ENCODE measurements around the gene KCNQ1.

DNA sequence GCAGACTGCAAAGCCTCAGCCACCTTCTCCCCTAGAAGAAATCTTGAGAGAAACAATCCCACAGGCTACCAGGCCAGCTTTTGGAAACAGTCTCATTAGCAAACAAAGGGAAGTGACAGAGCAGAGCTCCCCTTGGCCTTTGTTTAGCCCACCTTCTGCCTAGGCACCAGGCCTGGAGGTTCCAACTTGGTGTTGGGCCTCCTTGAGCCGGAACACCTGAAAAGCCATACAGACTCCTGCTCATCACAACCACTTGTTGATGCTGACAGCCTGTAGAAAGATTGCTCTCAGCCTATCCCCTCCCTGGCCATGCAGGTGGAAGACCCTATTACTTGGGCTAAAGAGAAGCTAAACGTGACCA is 228.4 kb downstream of the KCNQ1 start:
- TF ChIP-seq POLR2A (IDR thresholded peaks at IDR 0.05; ENCODE audit: borderline replicate concordance, extremely low read depth, insufficient read depth, insufficient read length) (no peak), ZFX (IDR thresholded peaks at IDR 0.05) (no peak), EZH2phosphoT487 (IDR thresholded peaks at IDR 0.05; ENCODE audit: borderline replicate concordance) (no peak), POLR2AphosphoS5 (IDR thresholded peaks at IDR 0.05; ENCODE audit: low read depth, low read length) (no peak)
